Transverse colon (tissue), 4 donors: ENCODE results near the gene N4BP2L2.

Experiments
- CTCF ChIP-seq, 5 experiments: fragments of 200-600 bp in 3 of 5; fragments of 450-650 bp in 2 of 5; sonication (generic) in 3 of 5; IDR thresholded peaks; 1 replicate in 2 of 5; 2 replicates in 3 of 5; pipeline ENCODE4 v1.5.1; 2016 to 2017; ENCODE audit warnings: antibody characterized with exemption in 5 of 5, inconsistent platforms in 3 of 5, mild to moderate bottlenecking in 2 of 5, moderate library complexity in 1 of 5
- EP300 ChIP-seq: sonication (generic); formaldehyde crosslinking; IDR thresholded peaks from one replicate; pipeline ENCODE4 v1.6.1; 2017; ENCODE audit warnings: antibody characterized with exemption, low read depth
- POLR2A ChIP-seq: fragments of 450-650 bp; IDR thresholded peaks from one replicate; pipeline ENCODE4 v1.6.1; 2016; ENCODE audit warnings: antibody characterized with exemption, mild to moderate bottlenecking, moderate library complexity
- POLR2AphosphoS5 ChIP-seq, 3 donors: sonication (generic); formaldehyde crosslinking; IDR thresholded peaks; one replicate each; pipeline ENCODE4 v1.6.1; 2016; ENCODE audit warnings: antibody characterized with exemption in 3 of 3

DNA sequence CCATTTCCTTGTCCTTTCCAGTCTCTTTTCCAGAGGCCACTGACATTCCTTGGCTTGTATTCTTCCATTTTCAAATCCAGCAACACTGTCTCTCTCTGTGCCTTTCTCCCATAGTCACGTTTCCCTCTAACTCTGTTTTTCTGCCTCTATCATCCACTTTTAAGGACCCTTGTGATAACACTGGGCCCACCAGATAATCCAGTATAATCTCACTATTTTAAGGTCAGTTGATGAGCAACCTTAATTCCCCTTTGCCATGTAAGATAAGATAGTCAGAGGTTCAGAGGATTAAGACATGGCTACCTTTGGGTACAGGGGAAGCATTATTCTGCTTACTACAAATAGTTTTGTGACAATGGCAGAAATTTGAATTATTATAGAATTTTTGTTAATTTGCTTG, 64.9 kb downstream of the N4BP2L2 start:
- TF ChIP-seq CTCF (IDR thresholded peaks at IDR 0.05) = no peak
- no peak for TF ChIP-seq POLR2A
- TF ChIP-seq EP300 = no peak
- TF ChIP-seq POLR2AphosphoS5 (IDR thresholded peaks at IDR 0.05) = no peak
